ENCODE results near the gene SPACA4. TPM values are rescaled to one million over a fixed set of nuclear protein-coding genes. Genes with fewer than 3 reads are reported as not detected.

SPACA4 gene
- total RNA-seq, 1 experiment from 2014 or later, result not detected

DNA sequence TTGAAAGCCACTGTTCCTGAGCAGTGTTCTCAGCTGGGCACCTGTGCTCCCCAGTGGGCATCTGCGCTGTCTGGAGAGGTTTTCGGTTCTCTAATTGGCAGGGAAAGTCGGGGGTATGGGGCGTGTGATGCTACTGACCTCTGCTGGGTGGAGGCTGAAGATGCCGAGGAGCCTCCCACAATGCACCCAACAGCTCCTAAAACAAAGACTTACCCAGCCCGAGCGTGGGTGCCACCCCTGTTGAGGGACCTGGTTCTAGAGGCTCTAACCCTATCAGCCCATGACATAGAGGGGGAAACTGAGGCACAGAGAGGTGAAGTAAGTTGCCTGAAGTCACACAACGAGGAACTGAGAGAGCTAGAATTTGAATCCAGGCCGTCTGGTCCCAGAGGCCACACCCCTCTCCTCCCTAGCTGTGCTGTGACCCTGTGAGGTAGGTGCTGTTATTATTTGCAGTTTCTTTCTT is 2.3 kb downstream of the SPACA4 start:
- ChIA-PET CTCF (interaction anchor here (0.7 to 0.9 kb wide), 3 partner anchors 21 to 164 kb away, joined by 5 to 9 read pairs (median 7); no protein-coding TSS in a partner anchor), POLR2A (interaction anchor here (0.6 to 1.1 kb wide), 2 partner anchors 10 to 104 kb away, joined by 3 to 8 read pairs; partner anchors contain the start of genes RPL18 and SPHK2)
- peak overlapping the region; percentile 54; the same call in 1 of the 2 replicates for H3K27ac ChIP-seq (ENCODE audit: low read length)
- no peaks in the 10 kb centered on the region for H3K9me3 ChIP-seq (ENCODE audit: control insufficient read depth, insufficient read depth, low read depth, low read length)
- H3K4me1 ChIP-seq (ENCODE audit: control insufficient read depth, insufficient read depth, low read length), result peaks cover 4% of the 10 kb centered on the region; the same call in 1 of the 2 replicates
- no peak overlapping the region for H3K4me3 ChIP-seq (ENCODE audit: low read depth in 2 of 2, low read length in 2 of 2)
- H3K36me3 ChIP-seq (ENCODE audit: control insufficient read depth, insufficient read depth, low read length), result no peaks in the 10 kb centered on the region
- no TSS peak for BruUV-seq (replicated peaks)
- in situ Hi-C loops (cut with HindIII; ENCODE audit: low pct_unique_long_range_greater_than_20kb, low sequenced_read_pairs), result no loop called here
- ATAC-seq (peak; percentile 81), DNase-seq (ENCODE audit: low read depth, low spot score) (no peak)
- no peaks in the 10 kb centered on the region for H3K27me3 ChIP-seq (ENCODE audit: control insufficient read depth, insufficient read depth, low read length)
- intact Hi-C loops (cut with micrococcal nuclease; ENCODE audit: unreplicated experiment), result no loop called here
- TF ChIP-seq, protein P1, sequence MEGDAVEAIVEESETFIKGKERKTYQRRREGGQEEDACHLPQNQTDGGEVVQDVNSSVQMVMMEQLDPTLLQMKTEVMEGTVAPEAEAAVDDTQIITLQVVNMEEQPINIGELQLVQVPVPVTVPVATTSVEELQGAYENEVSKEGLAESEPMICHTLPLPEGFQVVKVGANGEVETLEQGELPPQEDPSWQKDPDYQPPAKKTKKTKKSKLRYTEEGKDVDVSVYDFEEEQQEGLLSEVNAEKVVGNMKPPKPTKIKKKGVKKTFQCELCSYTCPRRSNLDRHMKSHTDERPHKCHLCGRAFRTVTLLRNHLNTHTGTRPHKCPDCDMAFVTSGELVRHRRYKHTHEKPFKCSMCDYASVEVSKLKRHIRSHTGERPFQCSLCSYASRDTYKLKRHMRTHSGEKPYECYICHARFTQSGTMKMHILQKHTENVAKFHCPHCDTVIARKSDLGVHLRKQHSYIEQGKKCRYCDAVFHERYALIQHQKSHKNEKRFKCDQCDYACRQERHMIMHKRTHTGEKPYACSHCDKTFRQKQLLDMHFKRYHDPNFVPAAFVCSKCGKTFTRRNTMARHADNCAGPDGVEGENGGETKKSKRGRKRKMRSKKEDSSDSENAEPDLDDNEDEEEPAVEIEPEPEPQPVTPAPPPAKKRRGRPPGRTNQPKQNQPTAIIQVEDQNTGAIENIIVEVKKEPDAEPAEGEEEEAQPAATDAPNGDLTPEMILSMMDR (IDR thresholded peaks at IDR 0.05), result peak; percentile 84
- TF ChIP-seq POLR2AphosphoS5 (IDR thresholded peaks at IDR 0.05; ENCODE audit: low read depth, low read length) (no peak), TCF7L2 (IDR thresholded peaks at IDR 0.05; ENCODE audit: low read depth, low read length) (no peak), SIN3A (IDR thresholded peaks at IDR 0.05; ENCODE audit: borderline replicate concordance, insufficient read depth, low read depth, low read length) (no peak)
- TF ChIP-seq, protein P2, sequence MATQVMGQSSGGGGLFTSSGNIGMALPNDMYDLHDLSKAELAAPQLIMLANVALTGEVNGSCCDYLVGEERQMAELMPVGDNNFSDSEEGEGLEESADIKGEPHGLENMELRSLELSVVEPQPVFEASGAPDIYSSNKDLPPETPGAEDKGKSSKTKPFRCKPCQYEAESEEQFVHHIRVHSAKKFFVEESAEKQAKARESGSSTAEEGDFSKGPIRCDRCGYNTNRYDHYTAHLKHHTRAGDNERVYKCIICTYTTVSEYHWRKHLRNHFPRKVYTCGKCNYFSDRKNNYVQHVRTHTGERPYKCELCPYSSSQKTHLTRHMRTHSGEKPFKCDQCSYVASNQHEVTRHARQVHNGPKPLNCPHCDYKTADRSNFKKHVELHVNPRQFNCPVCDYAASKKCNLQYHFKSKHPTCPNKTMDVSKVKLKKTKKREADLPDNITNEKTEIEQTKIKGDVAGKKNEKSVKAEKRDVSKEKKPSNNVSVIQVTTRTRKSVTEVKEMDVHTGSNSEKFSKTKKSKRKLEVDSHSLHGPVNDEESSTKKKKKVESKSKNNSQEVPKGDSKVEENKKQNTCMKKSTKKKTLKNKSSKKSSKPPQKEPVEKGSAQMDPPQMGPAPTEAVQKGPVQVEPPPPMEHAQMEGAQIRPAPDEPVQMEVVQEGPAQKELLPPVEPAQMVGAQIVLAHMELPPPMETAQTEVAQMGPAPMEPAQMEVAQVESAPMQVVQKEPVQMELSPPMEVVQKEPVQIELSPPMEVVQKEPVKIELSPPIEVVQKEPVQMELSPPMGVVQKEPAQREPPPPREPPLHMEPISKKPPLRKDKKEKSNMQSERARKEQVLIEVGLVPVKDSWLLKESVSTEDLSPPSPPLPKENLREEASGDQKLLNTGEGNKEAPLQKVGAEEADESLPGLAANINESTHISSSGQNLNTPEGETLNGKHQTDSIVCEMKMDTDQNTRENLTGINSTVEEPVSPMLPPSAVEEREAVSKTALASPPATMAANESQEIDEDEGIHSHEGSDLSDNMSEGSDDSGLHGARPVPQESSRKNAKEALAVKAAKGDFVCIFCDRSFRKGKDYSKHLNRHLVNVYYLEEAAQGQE (IDR thresholded peaks at IDR 0.05; ENCODE audit: insufficient read depth in 1 of 2, low read depth in 2 of 2, low read length in 1 of 2), result no peak

DNA sequence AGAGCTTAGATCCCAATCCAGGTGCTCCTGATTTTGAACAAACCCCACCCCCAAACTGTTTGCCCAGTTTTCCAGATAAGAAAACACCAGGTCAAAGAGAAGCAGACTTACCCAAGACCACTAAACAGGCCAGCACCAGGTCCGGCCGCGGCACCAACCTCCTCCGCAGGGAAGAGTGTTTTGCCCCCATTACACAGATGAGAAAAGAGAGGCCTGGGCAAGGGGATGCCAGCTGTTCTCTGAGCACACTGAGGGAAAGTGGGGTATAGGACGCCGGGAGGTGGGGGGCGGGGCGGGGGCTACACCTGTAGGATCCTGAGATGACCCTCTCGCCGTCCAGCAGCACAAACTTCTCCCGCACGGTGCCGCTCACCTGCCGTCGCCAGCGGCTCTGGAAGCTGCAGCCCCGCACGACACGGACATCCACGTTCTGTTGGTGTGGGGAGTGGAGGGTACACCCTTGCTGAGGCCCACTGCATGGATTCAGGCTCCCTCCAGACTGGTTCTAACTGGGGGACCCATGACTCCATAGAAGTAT is 3.1 kb downstream of the SPACA4 start:
- H3K9me3 ChIP-seq (ENCODE audit: control insufficient read depth, insufficient read depth, low read depth, low read length), result no peaks in the 10 kb centered on the region
- TF ChIP-seq, protein P2 (IDR thresholded peaks at IDR 0.05; ENCODE audit: insufficient read depth in 1 of 2, low read depth in 2 of 2, low read length in 1 of 2), result no peak
- TF ChIP-seq POLR2AphosphoS5 (IDR thresholded peaks at IDR 0.05; ENCODE audit: low read depth, low read length), result no peak
- no peak for TF ChIP-seq SIN3A (IDR thresholded peaks at IDR 0.05; ENCODE audit: borderline replicate concordance, insufficient read depth, low read depth, low read length)
- TF ChIP-seq, protein P1 (IDR thresholded peaks at IDR 0.05), result no peak
- no peak for TF ChIP-seq TCF7L2 (IDR thresholded peaks at IDR 0.05; ENCODE audit: low read depth, low read length)
- no peaks in the 10 kb centered on the region for H3K27me3 ChIP-seq (ENCODE audit: control insufficient read depth, insufficient read depth, low read length)
- H3K36me3 ChIP-seq (ENCODE audit: control insufficient read depth, insufficient read depth, low read length), result no peaks in the 10 kb centered on the region
- intact Hi-C loops (cut with micrococcal nuclease; ENCODE audit: unreplicated experiment) (no loop called here), in situ Hi-C loops (cut with HindIII; ENCODE audit: low pct_unique_long_range_greater_than_20kb, low sequenced_read_pairs) (no loop called here)
- peaks cover 11% of the 10 kb centered on the region for H3K4me1 ChIP-seq (ENCODE audit: control insufficient read depth, insufficient read depth, low read length)
- ATAC-seq (no peak), DNase-seq (ENCODE audit: low read depth, low spot score) (no peak)
- ChIA-PET POLR2A (interaction anchor here (1.1 kb wide), 1 partner anchor 10 kb away, joined by 3 read pairs; the partner anchor contains the start of genes RPL18 and SPHK2), CTCF (interaction anchor here (0.7 to 0.9 kb wide), 2 partner anchors 104 to 164 kb away, joined by 5 to 7 read pairs; no protein-coding TSS in a partner anchor)
- H3K27ac ChIP-seq (ENCODE audit: low read length), result no peak overlapping the region
- H3K4me3 ChIP-seq (ENCODE audit: low read depth in 2 of 2, low read length in 2 of 2), result no peak overlapping the region
- no TSS peak for BruUV-seq (replicated peaks)
